ENCODE results near the gene GLRX.
"Not testable (repeated sequence)": the region's sequence is repeated elsewhere in the genome, so short reads cannot be mapped to it uniquely, and the experiment has no call there.

GLRX gene

GRCh38 chr5:95826949-95827891 lies 4.7 kb upstream of the GLRX start:
- no peak for DNase-seq (ENCODE audit: low read depth)

- DNase-seq (ENCODE audit: low read depth), result no peak
Observed at GRCh38 chr5:95825495-95825894, 3.0 kb upstream of the GLRX start.

- DNase-seq (ENCODE audit: low read depth), result no peak
Observed at GRCh38 chr5:95824747-95825146, 2.2 kb upstream of the GLRX start.

- DNase-seq (ENCODE audit: low read depth), result peak; percentile 94
Observed at GRCh38 chr5:95823738-95824609, 1.4 kb upstream of the GLRX start.

GRCh38 chr5:95823218-95823737 lies 752 bp upstream of the GLRX start:
- no peak for DNase-seq (ENCODE audit: low read depth)

- no peak for DNase-seq (ENCODE audit: low read depth)
Observed at GRCh38 chr5:95822043-95822541, 434 bp downstream of the GLRX start.

GRCh38 chr5:95821110-95822021 lies 1.2 kb downstream of the GLRX start:
- no peak for DNase-seq (ENCODE audit: low read depth)

GRCh38 chr5:95818181-95819147 lies 4.1 kb downstream of the GLRX start:
- no peak for DNase-seq (ENCODE audit: low read depth)

GRCh38 chr5:95817430-95817829 lies 5.1 kb downstream of the GLRX start:
- no peak for DNase-seq (ENCODE audit: low read depth)

GRCh38 chr5:95816776-95817175 lies 5.8 kb downstream of the GLRX start:
- DNase-seq (ENCODE audit: low read depth), result no peak

GRCh38 chr5:95816341-95816740 lies 6.2 kb downstream of the GLRX start:
- no peak for DNase-seq (ENCODE audit: low read depth)

- no peak for DNase-seq (ENCODE audit: low read depth)
Observed at GRCh38 chr5:95815155-95815729, 7.3 kb downstream of the GLRX start.

- DNase-seq (ENCODE audit: low read depth), result not testable (repeated sequence)
Observed at GRCh38 chr5:95813035-95813434, 9.5 kb downstream of the GLRX start.

GRCh38 chr5:95812074-95812471 lies 10.5 kb downstream of the GLRX start:
- no peak for DNase-seq (ENCODE audit: low read depth)

GRCh38 chr5:95811461-95812073 lies 11.0 kb downstream of the GLRX start:
- not testable (repeated sequence) for DNase-seq (ENCODE audit: low read depth)

- not testable (repeated sequence) for DNase-seq (ENCODE audit: low read depth)
Observed at GRCh38 chr5:95811126-95811423, 11.5 kb downstream of the GLRX start.

GRCh38 chr5:95810305-95811125 lies 12.0 kb downstream of the GLRX start:
- no peak for DNase-seq (ENCODE audit: low read depth)

- DNase-seq (ENCODE audit: low read depth), result no peak
Observed at GRCh38 chr5:95809414-95809960, 13.0 kb downstream of the GLRX start.

Data from stromal cell of bone marrow (primary cell).